ENCODE data around the gene PLEKHA5.
"Not testable (repeated sequence)": the region's sequence is repeated elsewhere in the genome, so short reads cannot be mapped to it uniquely, and the experiment has no call there.

The PLEKHA5 gene

GRCh38 chr12:19388131-19388549 lies 258.6 kb downstream of the PLEKHA5 start:
- in situ Hi-C loops (cut with MboI; ENCODE audit: low sequenced_read_pairs, unreplicated experiment): no loop called here
- no peak for TF ChIP-seq CTCF (IDR thresholded peaks at IDR 0.05; ENCODE audit: borderline replicate concordance, control extremely low read depth, extremely low read depth, insufficient read depth, missing control alignments)
- no peak for DNase-seq (ENCODE audit: low spot score)

GRCh38 chr12:19390051-19390598 lies 260.6 kb downstream of the PLEKHA5 start:
- TF ChIP-seq CTCF (IDR thresholded peaks at IDR 0.05; ENCODE audit: borderline replicate concordance, control extremely low read depth, extremely low read depth, insufficient read depth, missing control alignments): no peak
- DNase-seq (ENCODE audit: low spot score): no peak
- in situ Hi-C loops (cut with MboI; ENCODE audit: low sequenced_read_pairs, unreplicated experiment): no loop called here

- in situ Hi-C loops (cut with MboI; ENCODE audit: low sequenced_read_pairs, unreplicated experiment); DNase-seq (ENCODE audit: low spot score): not testable (repeated sequence)
Observed at GRCh38 chr12:19392644-19393043, 263.1 kb downstream of the PLEKHA5 start.

GRCh38 chr12:19394385-19394784 lies 264.9 kb downstream of the PLEKHA5 start:
- in situ Hi-C loops (cut with MboI; ENCODE audit: low sequenced_read_pairs, unreplicated experiment): no loop called here
- no peak for DNase-seq (ENCODE audit: low spot score)
- no peak for TF ChIP-seq CTCF (IDR thresholded peaks at IDR 0.05; ENCODE audit: borderline replicate concordance, control extremely low read depth, extremely low read depth, insufficient read depth, missing control alignments)

- in situ Hi-C loops (cut with MboI; ENCODE audit: low sequenced_read_pairs, unreplicated experiment): no loop called here
- TF ChIP-seq CTCF (IDR thresholded peaks at IDR 0.05; ENCODE audit: borderline replicate concordance, control extremely low read depth, extremely low read depth, insufficient read depth, missing control alignments): no peak
- DNase-seq (ENCODE audit: low spot score): no peak
Observed at GRCh38 chr12:19397534-19397933, 268.0 kb downstream of the PLEKHA5 start.

- no peak for TF ChIP-seq CTCF (IDR thresholded peaks at IDR 0.05; ENCODE audit: borderline replicate concordance, control extremely low read depth, extremely low read depth, insufficient read depth, missing control alignments)
- no peak for DNase-seq (ENCODE audit: low spot score)
- in situ Hi-C loops (cut with MboI; ENCODE audit: low sequenced_read_pairs, unreplicated experiment): no loop called here
Observed at GRCh38 chr12:19398376-19399363, 269.1 kb downstream of the PLEKHA5 start.

GRCh38 chr12:19400649-19401285 lies 271.2 kb downstream of the PLEKHA5 start:
- in situ Hi-C loops (cut with MboI; ENCODE audit: low sequenced_read_pairs, unreplicated experiment); DNase-seq (ENCODE audit: low spot score): not testable (repeated sequence)
